Spleen (tissue), 11 donors: Measurements from ENCODE around the gene LRRN2. TPM values are rescaled to one million over a fixed set of nuclear protein-coding genes. Genes with fewer than 3 reads are reported as not detected.

Experiments used
- DNase-seq: peaks from one replicate; pipeline ENCODE4 v3.0.0-alpha.2; 2020
- H3K27ac ChIP-seq, 8 donors: fragments of 200-600 bp; sonication (generic) in 7 of 8; 1 replicate in 4 of 8; 2 replicates in 4 of 8; pipeline versions ENCODE4 v1.5.0 to v1.8.0; 2016 to 2021; ENCODE audit warnings: inconsistent platforms in 4 of 8, mild to moderate bottlenecking in 4 of 8, moderate library complexity in 1 of 8
- H3K27me3 ChIP-seq, 7 donors: fragments of 200-600 bp; sonication (generic) in 6 of 7; replicated peaks in 1 of 7; 1 replicate in 4 of 7; 2 replicates in 3 of 7; pipeline versions ENCODE4 v1.5.0 to v1.8.0; 2016 to 2021; ENCODE audit warnings: inconsistent platforms in 3 of 7, mild to moderate bottlenecking in 1 of 7
- H3K36me3 ChIP-seq, 6 donors: fragments of 200-600 bp; sonication (generic) in 5 of 6; 1 replicate in 4 of 6; 2 replicates in 2 of 6; pipeline versions ENCODE4 v1.5.0 to v1.8.0; 2016 to 2021; ENCODE audit warnings: inconsistent platforms in 2 of 6
- H3K4me1 ChIP-seq, 6 donors: fragments of 200-600 bp; sonication (generic) in 5 of 6; 1 replicate in 3 of 6; 2 replicates in 3 of 6; pipeline versions ENCODE4 v1.5.0 to v1.8.0; 2016 to 2021; ENCODE audit warnings: inconsistent platforms in 3 of 6
- H3K4me3 ChIP-seq, 8 donors: fragments of 200-600 bp; sonication (generic) in 7 of 8; 1 replicate in 4 of 8; 2 replicates in 4 of 8; pipeline versions ENCODE4 v1.5.0 to v1.8.0; 2016 to 2021; ENCODE audit warnings: inconsistent platforms in 4 of 8, mild to moderate bottlenecking in 4 of 8, moderate library complexity in 2 of 8
- H3K9me3 ChIP-seq, 8 donors: fragments of 200-600 bp; sonication (generic) in 7 of 8; 1 replicate in 4 of 8; 2 replicates in 4 of 8; pipeline versions ENCODE4 v1.5.0 to v1.8.0; 2016 to 2021; ENCODE audit warnings: inconsistent platforms in 4 of 8
- CTCF ChIP-seq, 11 experiments: fragments of 200-600 bp in 7 of 11; fragments of 450-650 bp in 4 of 11; sonication (generic) in 4 of 11; IDR thresholded peaks in 8 of 11; conservative IDR thresholded peaks in 3 of 11; 1 replicate in 7 of 11; 2 replicates in 4 of 11; pipeline versions ENCODE4 v1.4.0 to v1.8.0; 2016 to 2021; ENCODE audit warnings: antibody characterized with exemption in 11 of 11, inconsistent platforms in 4 of 11, mild to moderate bottlenecking in 1 of 11
- POLR2A ChIP-seq, 3 donors: fragments of 450-650 bp; IDR thresholded peaks; one replicate each; pipeline ENCODE4 v1.5.1; 2017; ENCODE audit warnings: antibody characterized with exemption in 3 of 3, mild to moderate bottlenecking in 1 of 3
- POLR2AphosphoS5 ChIP-seq, 3 donors: sonication (generic); formaldehyde crosslinking; IDR thresholded peaks; one replicate each; pipeline ENCODE4 v1.5.1; 2017; ENCODE audit warnings: antibody characterized with exemption in 3 of 3
- WGBS, 5 donors: extraction: QIAGEN DNeasy Blood & Tissue Kit in 3 of 5; methylation state at CpG; one replicate each; pipeline versions ENCODE4 v1.1.5 to v1.1.7; 2013 to 2018; 5-methylcytosine and 5-hydroxymethylcytosine counted together
- intact Hi-C: fragments of 100-400 bp; cut with DNase I; formaldehyde crosslinking; loops from one replicate; pipeline ENCODE4 v1.15.0; 2023; ENCODE audit warnings: low total_unique reads
- polyA plus RNA-seq, 3 donors: library from polyadenylated mRNA; stranded (reverse); fragments of 200-250 nt; gene quantifications; one replicate each; pipeline ENCODE4 v1.2.1, GENCODE V29; 2013
- total RNA-seq, 7 donors: library from RNA; depleted of rRNA in 3 of 7; stranded (reverse); fragments of >200 nt in 3 of 7; fragmentation: NEBNext Ultra II Directional in 4 of 7; extraction: Animal tissue kit (Norgen Biotek cat#: 25700) in 4 of 7; gene quantifications; one replicate each; pipeline versions ENCODE4 v1.1.0 to v1.2.1, GENCODE V29; 2016 to 2021
- donor health status: healthy with polysubstance abuse.
- donor health status: DM: no; HTN: no; CAD: no; lungs with moderate emphysema.
- donor health status: DM: no; HTN: no; CAD: no.
- donor health status: Bipolar disorder and iron deficiency.
- donor health status: healthy.
- donor health status: DM: no; HTN: no; CAD: no.
- donor health status: DM: yes; HTN: yes; CAD: no.

The LRRN2 gene
- total and polyA plus RNA-seq, 10 donors: 1.6 to 11.9 (median 4.5) TPM

GRCh38 chr1:204703268-204703664, 17.7 kb upstream of the LRRN2 start:
- H3K27me3 ChIP-seq: peaks cover 0 to 9% (median 0%) of the 10 kb centered on the region in 7 donors
- peaks cover 0 to 8% (median 0%) of the 10 kb centered on the region in 6 donors for H3K4me1 ChIP-seq
- H3K36me3 ChIP-seq: no peaks in the 10 kb centered on the region
- 39 to 49% (median 48%) methylated on average over 5 of the region's 5 CpGs for WGBS, 5 donors
- H3K9me3 ChIP-seq: no peaks in the 10 kb centered on the region
- no peak overlapping the region for H3K4me3 ChIP-seq
- no peak overlapping the region for H3K27ac ChIP-seq
- no peak for DNase-seq
- TF ChIP-seq CTCF (IDR thresholded peaks at IDR 0.05 in 8 of 11, conservative IDR thresholded peaks at IDR 0.05 in 3 of 11): no peak
- no peak for TF ChIP-seq POLR2AphosphoS5 (IDR thresholded peaks at IDR 0.05)
- no peak for TF ChIP-seq POLR2A (IDR thresholded peaks at IDR 0.05)
- intact Hi-C loops: no loop called here

GRCh38 chr1:204702552-204703267, 17.2 kb upstream of the LRRN2 start:
- intact Hi-C loops: no loop called here
- H3K4me3 ChIP-seq: no peak overlapping the region
- TF ChIP-seq CTCF (IDR thresholded peaks at IDR 0.05 in 8 of 11, conservative IDR thresholded peaks at IDR 0.05 in 3 of 11) (no peak), POLR2A (IDR thresholded peaks at IDR 0.05) (no peak), POLR2AphosphoS5 (IDR thresholded peaks at IDR 0.05) (no peak)
- DNase-seq: no peak
- no peaks in the 10 kb centered on the region for H3K9me3 ChIP-seq
- 63 to 73% (median 69%) methylated on average over 6 to 8 of the region's 8 CpGs for WGBS, 5 donors
- no peaks in the 10 kb centered on the region for H3K36me3 ChIP-seq
- no peak overlapping the region for H3K27ac ChIP-seq
- H3K4me1 ChIP-seq: peaks cover 0 to 8% (median 0%) of the 10 kb centered on the region in 6 donors
- H3K27me3 ChIP-seq: peaks cover 0 to 4% (median 0%) of the 10 kb centered on the region in 7 donors

- 77 to 90% (median 89%) methylated on average over 3 of the region's 3 CpGs for WGBS, 5 donors
- DNase-seq: no peak
- H3K27me3 ChIP-seq: no peaks in the 10 kb centered on the region
- no peak overlapping the region for H3K4me3 ChIP-seq
- intact Hi-C loops: no loop called here
- H3K9me3 ChIP-seq: no peaks in the 10 kb centered on the region
- peaks cover 0 to under 1% (median 0%) of the 10 kb centered on the region in 6 donors for H3K4me1 ChIP-seq
- H3K27ac ChIP-seq: no peak overlapping the region
- H3K36me3 ChIP-seq: no peaks in the 10 kb centered on the region
- no peak for TF ChIP-seq POLR2A (IDR thresholded peaks at IDR 0.05)
These were observed 15.7 kb upstream of the LRRN2 start for GRCh38 chr1:204701229-204701628.

GRCh38 chr1:204697893-204698292, 12.4 kb upstream of the LRRN2 start:
- 78 to 100% (median 95%) methylated on average over 5 of the region's 5 CpGs for WGBS, 5 donors
- Histone ChIP-seq H3K9me3 (no peaks in the 10 kb centered on the region), H3K4me1 (no peaks in the 10 kb centered on the region), H3K27me3 (peaks cover 0 to 8% (median 0%) of the 10 kb centered on the region in 7 donors), H3K36me3 (no peaks in the 10 kb centered on the region), H3K27ac (no peak overlapping the region), H3K4me3 (no peak overlapping the region)
- intact Hi-C loops: no loop called here
- no peak for DNase-seq
- TF ChIP-seq POLR2AphosphoS5 (IDR thresholded peaks at IDR 0.05) (no peak), POLR2A (IDR thresholded peaks at IDR 0.05) (no peak), CTCF (IDR thresholded peaks at IDR 0.05 in 8 of 11, conservative IDR thresholded peaks at IDR 0.05 in 3 of 11) (no peak)
